HL-60 (cell line): ENCODE measurements around the gene SLC8A2.

Source experiments
- DNase-seq, 2 experiments: peaks; one replicate each; pipeline ENCODE4 v3.0.0-alpha.2; 2010 to 2020; ENCODE audit warnings: low read depth in 1 of 2, low spot score in 1 of 2
- H3K27ac ChIP-seq: fragments of 250-450 bp; sonication (Bioruptor Pico); replicated peaks from 2 replicates; pipeline ENCODE4 v1.5.1; 2020; ENCODE audit warnings: mild to moderate bottlenecking, moderate library complexity
- H3K27me3 ChIP-seq: fragments of 250-450 bp; sonication (Bioruptor Pico); 2 replicates; pipeline ENCODE4 v1.5.1; 2021; ENCODE audit warnings: mild to moderate bottlenecking, moderate library complexity; ENCODE audit not compliant: insufficient read depth, poor library complexity, severe bottlenecking
- H3K4me3 ChIP-seq: replicated peaks from 2 replicates; pipeline ENCODE4 v1.5.1; 2011; ENCODE audit warnings: mild to moderate bottlenecking, control low read depth, low read length; ENCODE audit not compliant: insufficient read depth
- GABPA ChIP-seq: IDR thresholded peaks from 2 replicates; pipeline ENCODE4 v1.6.1; 2012; ENCODE audit warnings: low read depth
- POLR2AphosphoS5 ChIP-seq: IDR thresholded peaks from 2 replicates; pipeline ENCODE4 v1.6.1; 2012; ENCODE audit warnings: low read depth
- SPI1 ChIP-seq: IDR thresholded peaks from 2 replicates; pipeline ENCODE4 v1.6.1; 2012; ENCODE audit warnings: low read depth, mild to moderate bottlenecking, borderline replicate concordance
- TF ChIP-seq, protein P1 (sequence below): IDR thresholded peaks from one replicate; pipeline ENCODE4 v1.5.1; 2011; ENCODE audit warnings: low read length, control low read depth, inconsistent platforms; ENCODE audit not compliant: insufficient read depth
- TF ChIP-seq, protein P2 (sequence below): IDR thresholded peaks from 2 replicates; pipeline ENCODE4 v1.6.1; 2012; ENCODE audit warnings: low read depth; ENCODE audit not compliant: insufficient replicate concordance

Gene SLC8A2

GRCh38 chr19:47473336-47473735 is 1.6 kb upstream of the SLC8A2 start:
- peaks cover 34% of the 10 kb centered on the region for H3K27me3 ChIP-seq
- TF ChIP-seq SPI1: no peak
- no peak overlapping the region for H3K27ac ChIP-seq
- no peak for DNase-seq
- H3K4me3 ChIP-seq: no peak overlapping the region

GRCh38 chr19:47471381-47471732 is 336 bp downstream of the SLC8A2 start:
- DNase-seq: no peak
- no peak overlapping the region for H3K27ac ChIP-seq
- no peak overlapping the region for H3K4me3 ChIP-seq
- H3K27me3 ChIP-seq: peaks cover 44% of the 10 kb centered on the region
- TF ChIP-seq, protein P1, sequence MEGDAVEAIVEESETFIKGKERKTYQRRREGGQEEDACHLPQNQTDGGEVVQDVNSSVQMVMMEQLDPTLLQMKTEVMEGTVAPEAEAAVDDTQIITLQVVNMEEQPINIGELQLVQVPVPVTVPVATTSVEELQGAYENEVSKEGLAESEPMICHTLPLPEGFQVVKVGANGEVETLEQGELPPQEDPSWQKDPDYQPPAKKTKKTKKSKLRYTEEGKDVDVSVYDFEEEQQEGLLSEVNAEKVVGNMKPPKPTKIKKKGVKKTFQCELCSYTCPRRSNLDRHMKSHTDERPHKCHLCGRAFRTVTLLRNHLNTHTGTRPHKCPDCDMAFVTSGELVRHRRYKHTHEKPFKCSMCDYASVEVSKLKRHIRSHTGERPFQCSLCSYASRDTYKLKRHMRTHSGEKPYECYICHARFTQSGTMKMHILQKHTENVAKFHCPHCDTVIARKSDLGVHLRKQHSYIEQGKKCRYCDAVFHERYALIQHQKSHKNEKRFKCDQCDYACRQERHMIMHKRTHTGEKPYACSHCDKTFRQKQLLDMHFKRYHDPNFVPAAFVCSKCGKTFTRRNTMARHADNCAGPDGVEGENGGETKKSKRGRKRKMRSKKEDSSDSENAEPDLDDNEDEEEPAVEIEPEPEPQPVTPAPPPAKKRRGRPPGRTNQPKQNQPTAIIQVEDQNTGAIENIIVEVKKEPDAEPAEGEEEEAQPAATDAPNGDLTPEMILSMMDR: no peak
- no peak for TF ChIP-seq SPI1
- no peak for TF ChIP-seq GABPA
- TF ChIP-seq, protein P2, sequence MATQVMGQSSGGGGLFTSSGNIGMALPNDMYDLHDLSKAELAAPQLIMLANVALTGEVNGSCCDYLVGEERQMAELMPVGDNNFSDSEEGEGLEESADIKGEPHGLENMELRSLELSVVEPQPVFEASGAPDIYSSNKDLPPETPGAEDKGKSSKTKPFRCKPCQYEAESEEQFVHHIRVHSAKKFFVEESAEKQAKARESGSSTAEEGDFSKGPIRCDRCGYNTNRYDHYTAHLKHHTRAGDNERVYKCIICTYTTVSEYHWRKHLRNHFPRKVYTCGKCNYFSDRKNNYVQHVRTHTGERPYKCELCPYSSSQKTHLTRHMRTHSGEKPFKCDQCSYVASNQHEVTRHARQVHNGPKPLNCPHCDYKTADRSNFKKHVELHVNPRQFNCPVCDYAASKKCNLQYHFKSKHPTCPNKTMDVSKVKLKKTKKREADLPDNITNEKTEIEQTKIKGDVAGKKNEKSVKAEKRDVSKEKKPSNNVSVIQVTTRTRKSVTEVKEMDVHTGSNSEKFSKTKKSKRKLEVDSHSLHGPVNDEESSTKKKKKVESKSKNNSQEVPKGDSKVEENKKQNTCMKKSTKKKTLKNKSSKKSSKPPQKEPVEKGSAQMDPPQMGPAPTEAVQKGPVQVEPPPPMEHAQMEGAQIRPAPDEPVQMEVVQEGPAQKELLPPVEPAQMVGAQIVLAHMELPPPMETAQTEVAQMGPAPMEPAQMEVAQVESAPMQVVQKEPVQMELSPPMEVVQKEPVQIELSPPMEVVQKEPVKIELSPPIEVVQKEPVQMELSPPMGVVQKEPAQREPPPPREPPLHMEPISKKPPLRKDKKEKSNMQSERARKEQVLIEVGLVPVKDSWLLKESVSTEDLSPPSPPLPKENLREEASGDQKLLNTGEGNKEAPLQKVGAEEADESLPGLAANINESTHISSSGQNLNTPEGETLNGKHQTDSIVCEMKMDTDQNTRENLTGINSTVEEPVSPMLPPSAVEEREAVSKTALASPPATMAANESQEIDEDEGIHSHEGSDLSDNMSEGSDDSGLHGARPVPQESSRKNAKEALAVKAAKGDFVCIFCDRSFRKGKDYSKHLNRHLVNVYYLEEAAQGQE: no peak
- no peak for TF ChIP-seq POLR2AphosphoS5

- Histone ChIP-seq H3K27me3 (peaks cover 44% of the 10 kb centered on the region), H3K4me3 (no peak overlapping the region), H3K27ac (no peak overlapping the region)
- no peak for TF ChIP-seq GABPA
- TF ChIP-seq, protein P1: no peak
- TF ChIP-seq, protein P2: no peak
- no peak for TF ChIP-seq SPI1
- no peak for TF ChIP-seq POLR2AphosphoS5
- DNase-seq: no peak
These were observed 1.1 kb downstream of the SLC8A2 start for GRCh38 chr19:47470447-47471195.

DNA sequence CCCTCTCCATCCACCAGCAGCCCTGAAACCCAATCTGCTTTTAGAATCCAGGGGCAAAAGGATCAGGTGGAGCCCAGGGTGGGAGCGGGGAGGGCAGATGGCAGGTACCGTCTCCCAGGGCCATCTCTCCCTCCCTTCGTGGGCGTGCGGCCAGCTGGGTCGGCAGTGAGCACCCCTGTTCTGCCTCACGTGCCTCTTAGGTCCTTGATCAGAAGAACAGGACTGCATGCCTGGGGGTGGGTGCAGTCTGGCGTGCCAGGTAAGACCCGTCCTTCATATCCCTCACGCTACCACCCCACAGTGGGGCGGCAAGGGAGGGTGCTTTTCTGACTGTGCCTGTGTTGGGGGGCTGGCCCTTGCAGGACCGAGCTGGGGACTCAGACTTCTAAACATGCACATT is 2.0 kb downstream of the SLC8A2 start:
- Histone ChIP-seq H3K4me3 (no peak overlapping the region), H3K27ac (no peak overlapping the region), H3K27me3 (peaks cover 44% of the 10 kb centered on the region)
- no peak for TF ChIP-seq SPI1
- TF ChIP-seq, protein P1: no peak
- TF ChIP-seq, protein P2: no peak
- no peak for TF ChIP-seq POLR2AphosphoS5
- TF ChIP-seq GABPA: no peak
- no peak for DNase-seq
